Body of pancreas (tissue), 4 donors: ENCODE measurements around the gene PDIA4.

Experiments used
- CTCF ChIP-seq, 7 experiments: fragments of 450-650 bp in 4 of 7; fragments of 200-600 bp in 3 of 7; sonication (generic) in 3 of 7; IDR thresholded peaks; one replicate each; pipeline ENCODE4 v1.5.1; 2016 to 2019; ENCODE audit warnings: antibody characterized with exemption in 7 of 7
- POLR2A ChIP-seq, 3 donors: fragments of 450-650 bp; IDR thresholded peaks; one replicate each; pipeline ENCODE4 v1.6.1; 2016; ENCODE audit warnings: antibody characterized with exemption in 3 of 3, mild to moderate bottlenecking in 2 of 3

DNA sequence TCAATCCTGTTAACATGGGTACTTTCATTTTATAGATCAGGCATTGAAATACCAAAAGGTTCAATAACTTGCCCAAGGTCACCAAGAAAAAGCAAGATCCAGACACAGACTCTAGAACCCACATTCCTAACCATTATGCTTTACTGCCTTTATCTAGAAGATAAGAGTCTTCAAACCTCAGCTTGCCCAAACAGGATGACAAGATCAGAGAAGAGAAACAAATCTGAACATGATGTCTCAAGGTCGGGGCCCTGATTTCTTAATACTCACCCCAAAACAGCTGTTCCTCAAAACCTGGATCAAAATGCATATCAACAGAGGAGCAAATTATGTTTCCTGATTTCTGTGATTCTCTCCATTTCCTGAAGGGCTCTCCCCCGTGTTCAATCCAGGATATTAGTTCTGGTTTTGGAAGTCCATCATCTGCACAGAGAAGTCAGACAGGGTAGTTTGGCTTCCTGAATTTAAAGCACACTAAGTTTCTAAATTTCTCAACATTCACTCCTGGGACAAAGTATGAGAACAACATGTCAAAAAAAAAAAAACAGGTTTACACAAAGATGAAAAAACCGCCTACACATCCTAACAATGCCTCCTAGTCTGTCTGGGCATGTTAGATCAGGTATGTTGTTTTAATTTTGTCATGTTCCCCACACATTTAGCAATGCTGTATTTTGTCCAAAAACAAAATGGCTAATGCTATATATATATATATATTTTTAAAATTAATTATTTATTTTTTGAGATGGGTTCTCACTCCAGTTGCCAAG is 46.0 kb upstream of the PDIA4 start:
- no peak for TF ChIP-seq CTCF (IDR thresholded peaks at IDR 0.05)
- no peak for TF ChIP-seq POLR2A (IDR thresholded peaks at IDR 0.05)
